Measurements from ENCODE around the gene CYB561D1.

Gene CYB561D1

GRCh38 chr1:109530457-109531087 is 36.7 kb downstream of the CYB561D1 start:
- no peak for DNase-seq (ENCODE audit: low spot score)

- no peak for DNase-seq (ENCODE audit: low spot score)
Measured at GRCh38 chr1:109531380-109531779, 37.5 kb downstream of the CYB561D1 start.

- no peak for DNase-seq (ENCODE audit: low spot score)
Measured at GRCh38 chr1:109531826-109532364, 38.0 kb downstream of the CYB561D1 start.

- peak; percentile 80 for DNase-seq (ENCODE audit: low spot score)
Measured at GRCh38 chr1:109532365-109533136, 38.7 kb downstream of the CYB561D1 start.

GRCh38 chr1:109534307-109534858 is 40.5 kb downstream of the CYB561D1 start:
- no peak for DNase-seq (ENCODE audit: low spot score)

GRCh38 chr1:109535481-109535880 is 41.6 kb downstream of the CYB561D1 start:
- no peak for DNase-seq (ENCODE audit: low spot score)

GRCh38 chr1:109535971-109536491 is 42.1 kb downstream of the CYB561D1 start:
- no peak for DNase-seq (ENCODE audit: low spot score)

GRCh38 chr1:109537450-109538178 is 43.7 kb downstream of the CYB561D1 start:
- no peak for DNase-seq (ENCODE audit: low spot score)

- DNase-seq (ENCODE audit: low spot score) = no peak
Measured at GRCh38 chr1:109538827-109539555, 45.1 kb downstream of the CYB561D1 start.

- DNase-seq (ENCODE audit: low spot score) = no peak
Measured at GRCh38 chr1:109539676-109540075, 45.8 kb downstream of the CYB561D1 start, which contains the start of gene GPR61. Gene GPR61, plus strand, starts transcription at chr1:109539872. Its CDS starts 3,151 bp downstream, at chr1:109543023.

GRCh38 chr1:109541102-109541501 is 47.2 kb downstream of the CYB561D1 start:
- DNase-seq (ENCODE audit: low spot score) = no peak

- DNase-seq (ENCODE audit: low spot score) = no peak
Measured at GRCh38 chr1:109542657-109543056, 48.8 kb downstream of the CYB561D1 start.

GRCh38 chr1:109543283-109543987 is 49.5 kb downstream of the CYB561D1 start:
- no peak for DNase-seq (ENCODE audit: low spot score)

- DNase-seq (ENCODE audit: low spot score) = no peak
Measured at GRCh38 chr1:109543988-109544735, 50.3 kb downstream of the CYB561D1 start.

GRCh38 chr1:109546311-109547109 is 52.6 kb downstream of the CYB561D1 start:
- DNase-seq (ENCODE audit: low spot score) = peak; percentile 95

GRCh38 chr1:109547463-109548320 is 53.8 kb downstream of the CYB561D1 start:
- DNase-seq (ENCODE audit: low spot score) = peak; percentile 24

GRCh38 chr1:109548321-109549267 is 54.7 kb downstream of the CYB561D1 start, which contains the start of gene GNAI3:
Gene GNAI3, plus strand, starts transcription at chr1:109548615. Its CDS starts 106 bp downstream, at chr1:109548721.
- peak; percentile 97 for DNase-seq (ENCODE audit: low spot score)

All from hematopoietic multipotent progenitor cell treated with erythropoietin and hydrocortisone succinate and interleukin-3 and kit ligand, for 15 days (in vitro differentiated cells).